Endothelial cell of umbilical vein (primary cell): ENCODE results near the gene TRANK1.

Experiments used
- EZH2 ChIP-seq: IDR thresholded peaks from 2 replicates; pipeline ENCODE4 v1.6.1; 2012; ENCODE audit warnings: borderline replicate concordance, low read depth, mild to moderate bottlenecking, moderate library complexity, low read length, inconsistent platforms; ENCODE audit not compliant: severe bottlenecking
- GATA2 ChIP-seq: IDR thresholded peaks from 2 replicates; pipeline ENCODE4 v1.7.0; 2011; ENCODE audit warnings: low read depth, mild to moderate bottlenecking, moderate library complexity, mixed read lengths, low read length; ENCODE audit not compliant: insufficient read length, insufficient read depth
- JUN ChIP-seq: IDR thresholded peaks from 2 replicates; pipeline ENCODE4 v1.6.1; 2011; ENCODE audit warnings: borderline replicate concordance, low read depth; ENCODE audit not compliant: insufficient read length, insufficient read depth
- MYC ChIP-seq: IDR thresholded peaks from one replicate; pipeline ENCODE4 v1.6.1; 2011; ENCODE audit warnings: mild to moderate bottlenecking, low read depth, low read length
- POLR2A ChIP-seq: IDR thresholded peaks from 2 replicates; pipeline ENCODE4 v1.6.1; 2012; ENCODE audit warnings: low read depth, mild to moderate bottlenecking, control low read depth, low read length
- TF ChIP-seq, protein P1 (sequence below), 2 donors: IDR thresholded peaks; 1 replicate in 1 of 2; 2 replicates in 1 of 2; pipeline ENCODE4 v1.5.1; 2011; ENCODE audit warnings: low read length in 2 of 2, mild to moderate bottlenecking in 2 of 2, moderate library complexity in 2 of 2, control low read depth in 1 of 2, inconsistent platforms in 1 of 2, low read depth in 1 of 2; ENCODE audit not compliant: insufficient read depth in 1 of 2; ENCODE audit errors: extremely low read depth in 1 of 2

GRCh38 chr3:36941162-36941561, 3.7 kb downstream of the TRANK1 start:
- TF ChIP-seq, protein P1, sequence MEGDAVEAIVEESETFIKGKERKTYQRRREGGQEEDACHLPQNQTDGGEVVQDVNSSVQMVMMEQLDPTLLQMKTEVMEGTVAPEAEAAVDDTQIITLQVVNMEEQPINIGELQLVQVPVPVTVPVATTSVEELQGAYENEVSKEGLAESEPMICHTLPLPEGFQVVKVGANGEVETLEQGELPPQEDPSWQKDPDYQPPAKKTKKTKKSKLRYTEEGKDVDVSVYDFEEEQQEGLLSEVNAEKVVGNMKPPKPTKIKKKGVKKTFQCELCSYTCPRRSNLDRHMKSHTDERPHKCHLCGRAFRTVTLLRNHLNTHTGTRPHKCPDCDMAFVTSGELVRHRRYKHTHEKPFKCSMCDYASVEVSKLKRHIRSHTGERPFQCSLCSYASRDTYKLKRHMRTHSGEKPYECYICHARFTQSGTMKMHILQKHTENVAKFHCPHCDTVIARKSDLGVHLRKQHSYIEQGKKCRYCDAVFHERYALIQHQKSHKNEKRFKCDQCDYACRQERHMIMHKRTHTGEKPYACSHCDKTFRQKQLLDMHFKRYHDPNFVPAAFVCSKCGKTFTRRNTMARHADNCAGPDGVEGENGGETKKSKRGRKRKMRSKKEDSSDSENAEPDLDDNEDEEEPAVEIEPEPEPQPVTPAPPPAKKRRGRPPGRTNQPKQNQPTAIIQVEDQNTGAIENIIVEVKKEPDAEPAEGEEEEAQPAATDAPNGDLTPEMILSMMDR (IDR thresholded peaks at IDR 0.05; ENCODE audit: extremely low read depth in 1 of 2, insufficient read depth in 1 of 2, low read depth in 1 of 2, low read length in 2 of 2): no peak
- TF ChIP-seq EZH2: no peak
- TF ChIP-seq POLR2A: no peak
- no peak for TF ChIP-seq JUN
- TF ChIP-seq MYC: no peak
- no peak for TF ChIP-seq GATA2
